ENCODE results near the gene SMARCD3.

GRCh38 chr7:151250181-151251132 lies 2.0 kb upstream of the SMARCD3 start:
- TF ChIP-seq CTCF (conservative IDR thresholded peaks at IDR 0.05; ENCODE audit: low read length), result no peak
- no peak for TF ChIP-seq EZH2phosphoT487 (IDR thresholded peaks at IDR 0.05; ENCODE audit: borderline replicate concordance, low read depth, low read length)
